NCI-H2227 (cell line): ENCODE data around the gene RFC1.
"Not testable (repeated sequence)": the region's sequence is repeated elsewhere in the genome, so short reads cannot be mapped to it uniquely, and the experiment has no call there.

Experiments used
- DNase-seq: peaks from one replicate; lab custom pipeline; 2025; ENCODE audit not compliant: unreplicated experiment; lab: John Stamatoyannopoulos, UW

The RFC1 gene

GRCh38 chr4:39312816-39313215 is 53.3 kb downstream of the RFC1 start:
- DNase-seq = peak; percentile 9

DNA sequence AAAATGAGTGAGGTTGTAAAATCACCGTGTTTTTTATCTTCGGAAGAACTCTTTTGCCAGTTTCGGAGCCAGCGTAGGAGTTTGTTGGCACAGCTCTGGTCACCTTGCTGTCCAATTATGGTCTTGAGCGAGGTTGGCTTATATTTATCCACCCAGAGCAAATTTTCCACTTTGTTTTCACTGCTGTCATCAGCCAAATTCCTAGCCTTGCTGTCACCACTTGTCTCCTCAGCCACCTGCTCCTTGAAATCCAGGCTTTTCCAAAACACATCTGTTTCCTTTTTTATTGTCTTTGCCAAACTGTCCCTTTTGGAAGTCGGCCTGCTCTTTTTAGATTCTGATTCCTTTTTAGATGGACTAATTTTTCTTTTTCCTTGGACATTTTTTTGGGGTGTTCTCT is 57.6 kb downstream of the RFC1 start:
- DNase-seq = no peak

DNA sequence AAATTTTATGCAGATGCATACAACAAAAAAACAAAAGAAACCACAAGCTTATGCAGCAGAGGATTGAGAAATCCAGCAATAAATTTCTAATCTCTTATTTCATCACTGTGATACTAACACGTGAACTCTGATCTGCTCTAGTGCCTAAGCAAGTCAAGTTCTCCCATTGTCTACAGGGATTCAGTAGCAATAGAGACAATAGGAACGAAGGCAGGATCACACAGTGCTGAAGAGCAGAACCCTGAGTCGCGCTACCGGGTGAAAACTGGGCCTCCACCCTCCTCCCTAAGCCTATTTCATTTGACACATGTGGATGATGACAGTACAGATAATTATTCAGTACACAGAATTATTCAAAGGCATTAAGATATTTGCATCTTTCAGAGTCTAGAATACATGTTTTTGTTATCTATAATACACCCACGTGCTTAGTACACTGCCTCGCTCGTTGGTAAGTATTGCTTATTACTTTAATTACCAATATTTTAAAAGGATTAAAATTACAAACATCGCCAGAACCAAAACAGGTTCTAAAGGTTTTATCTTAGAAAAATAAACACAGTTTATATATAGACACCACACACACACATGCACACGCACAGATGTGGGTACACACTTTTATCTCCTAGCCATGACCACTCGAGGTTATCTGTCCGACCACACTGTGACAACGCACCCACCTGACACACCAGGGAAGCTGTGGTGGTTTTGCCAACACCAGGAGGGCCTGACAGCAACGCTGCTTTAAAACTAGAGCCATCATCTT is 60.1 kb downstream of the RFC1 start:
- DNase-seq = no peak

GRCh38 chr4:39304651-39305050 is 61.5 kb downstream of the RFC1 start:
- no peak for DNase-seq

GRCh38 chr4:39303871-39304270 is 62.3 kb downstream of the RFC1 start:
- no peak for DNase-seq

DNA sequence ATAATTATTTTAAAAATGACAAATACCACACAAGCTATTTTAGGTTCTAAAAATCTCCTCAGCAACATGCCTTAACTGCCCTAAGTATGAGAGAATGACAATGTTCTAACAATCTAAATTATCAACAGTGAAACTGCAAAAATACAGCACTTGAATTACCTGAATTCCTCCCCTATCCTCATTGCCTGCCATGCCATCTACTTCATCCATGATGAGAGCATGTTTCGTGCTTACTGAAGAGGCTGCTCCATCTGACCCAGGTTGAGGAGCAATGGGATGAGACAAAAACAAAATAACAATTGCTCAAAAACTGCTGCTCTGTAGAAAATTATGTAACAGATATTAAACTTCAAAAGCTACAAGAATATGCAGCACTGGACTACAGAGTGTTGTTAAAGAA is 63.3 kb downstream of the RFC1 start:
- no peak for DNase-seq

DNA sequence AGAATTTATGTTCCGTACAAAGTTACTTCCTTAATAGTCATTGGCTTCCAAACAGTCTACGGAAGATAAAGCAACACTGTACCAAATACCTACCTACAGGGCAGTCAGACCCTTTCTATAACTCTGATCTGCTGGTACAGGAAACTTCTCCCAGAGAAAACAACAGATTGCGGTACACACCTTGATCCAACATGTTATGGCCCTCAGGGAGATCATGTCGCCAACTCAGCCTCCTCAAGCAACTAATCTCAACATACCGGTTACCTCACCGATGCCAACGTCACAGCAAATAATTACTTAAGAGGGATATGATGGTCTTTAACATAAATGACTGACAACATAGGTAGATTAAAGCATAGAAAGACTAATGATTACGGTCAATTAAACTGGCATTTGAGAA is 70.4 kb downstream of the RFC1 start:
- no peak for DNase-seq

DNA sequence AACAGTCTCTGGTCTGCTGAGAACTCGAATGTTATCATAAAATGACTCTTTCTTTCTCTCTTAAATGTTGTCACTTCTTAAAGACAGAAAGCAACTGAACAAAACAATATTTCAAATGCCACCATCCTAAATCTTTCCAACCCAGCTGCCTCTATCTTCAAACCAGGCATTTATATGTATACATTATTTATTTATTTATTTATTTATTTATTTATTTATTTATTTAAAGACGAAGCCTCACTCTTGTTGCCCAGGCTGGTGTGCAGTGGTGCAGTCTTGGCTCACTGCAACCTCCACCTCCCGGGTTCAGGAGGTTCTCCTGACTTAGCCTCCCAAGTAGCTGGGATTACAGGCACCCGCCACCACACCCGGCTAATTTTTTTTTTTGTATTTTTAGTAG is 73.7 kb downstream of the RFC1 start:
- DNase-seq = not testable (repeated sequence)

DNA sequence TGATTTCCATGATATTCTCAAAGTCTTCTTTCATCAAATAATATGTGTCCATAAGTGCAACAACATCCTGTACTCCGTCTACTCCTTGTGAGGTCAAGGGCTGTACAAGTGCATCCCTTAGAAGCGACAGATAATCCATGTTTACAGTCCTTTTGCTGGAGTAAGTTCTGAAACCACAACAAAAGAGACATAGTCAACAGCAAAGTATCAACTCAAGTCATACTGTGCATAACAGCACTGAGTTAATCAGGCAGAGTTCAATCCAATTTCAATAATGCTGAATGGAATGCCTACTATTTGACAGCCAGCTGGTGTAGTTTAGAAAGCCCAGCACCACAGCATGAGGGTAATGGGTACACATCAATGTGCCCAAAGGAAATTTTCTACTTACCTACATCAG is 74.5 kb downstream of the RFC1 start:
- no peak for DNase-seq

DNA sequence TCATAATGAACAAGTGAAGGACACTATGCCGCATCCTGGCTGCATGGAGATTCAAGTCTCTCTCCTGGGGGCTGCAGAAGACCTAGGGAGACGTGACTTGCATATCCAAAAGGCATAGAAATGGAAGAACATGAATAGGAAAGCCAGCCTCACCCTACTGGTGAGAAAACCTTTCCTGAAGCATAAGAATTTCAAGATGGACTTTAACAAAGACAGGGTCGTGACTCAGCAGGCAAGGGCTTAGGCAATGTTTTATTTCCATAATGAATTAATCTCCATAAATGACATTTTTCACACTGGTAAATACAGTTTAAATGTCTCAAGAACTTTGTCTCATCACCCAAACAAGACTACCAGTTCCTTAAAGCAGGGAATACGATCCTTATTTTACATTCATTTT is 78.9 kb downstream of the RFC1 start:
- DNase-seq = no peak

DNA sequence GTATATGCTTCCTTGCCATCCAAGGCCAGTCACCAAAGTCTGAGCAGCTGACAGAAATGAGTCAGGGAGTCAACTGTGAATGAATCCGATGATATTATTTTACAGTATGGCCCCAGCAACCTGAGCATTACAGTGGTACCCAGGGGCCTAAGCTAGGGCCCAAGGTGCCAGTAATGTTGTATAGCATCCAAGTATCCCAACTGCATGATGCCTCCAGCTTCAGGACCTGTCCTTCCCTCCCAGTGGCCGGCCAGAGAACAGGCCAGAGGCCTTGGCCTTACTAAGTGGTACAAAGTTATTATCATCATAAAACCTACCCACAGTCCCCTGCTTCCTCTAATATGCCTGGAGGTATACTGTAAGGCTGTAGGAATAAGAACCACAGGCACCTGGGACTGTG is 79.9 kb downstream of the RFC1 start:
- no peak for DNase-seq

DNA sequence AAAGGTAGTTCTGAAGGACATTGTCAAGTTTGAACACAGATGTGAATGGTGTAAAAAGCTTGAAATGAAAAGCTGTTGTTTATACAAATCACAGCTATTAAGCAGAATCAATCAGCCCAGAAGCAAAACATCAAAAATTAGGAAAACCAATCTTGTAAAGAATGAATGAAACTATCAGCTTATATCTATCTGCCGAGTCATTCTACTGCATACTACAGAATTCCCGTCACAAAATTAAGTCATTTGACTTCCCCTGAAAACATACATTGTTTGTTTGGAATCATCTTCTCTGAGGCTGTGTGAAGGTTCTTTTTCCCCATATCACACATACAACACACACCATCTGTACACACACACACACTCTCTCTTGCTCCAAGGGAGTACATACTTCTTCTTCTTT is 80.3 kb downstream of the RFC1 start:
- DNase-seq = no peak

- no peak for DNase-seq
Observed at GRCh38 chr4:39285111-39285795, 80.9 kb downstream of the RFC1 start.

- DNase-seq = no peak
Observed at GRCh38 chr4:39280770-39281169, 85.4 kb downstream of the RFC1 start.

GRCh38 chr4:39279416-39279815 is 86.7 kb downstream of the RFC1 start:
- DNase-seq = no peak

DNA sequence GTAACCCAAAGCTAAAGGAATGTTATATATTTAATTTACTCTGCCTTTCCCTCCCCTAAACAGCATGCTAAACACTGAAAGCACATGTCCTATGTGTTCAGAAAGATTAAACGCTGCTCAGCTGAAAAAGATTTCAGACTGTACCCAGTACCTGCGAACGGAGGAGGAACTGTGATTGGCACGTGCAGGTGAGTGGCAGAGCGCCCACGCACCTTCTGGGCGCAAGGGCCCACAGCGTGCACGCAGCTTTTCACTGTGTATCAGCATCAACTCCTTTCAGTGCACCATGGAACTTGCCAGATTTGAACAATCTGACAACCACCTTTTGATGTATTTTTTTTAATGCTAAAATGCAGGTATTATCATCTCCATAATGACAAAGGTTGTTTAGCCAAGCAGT is 87.7 kb downstream of the RFC1 start:
- no peak for DNase-seq

DNA sequence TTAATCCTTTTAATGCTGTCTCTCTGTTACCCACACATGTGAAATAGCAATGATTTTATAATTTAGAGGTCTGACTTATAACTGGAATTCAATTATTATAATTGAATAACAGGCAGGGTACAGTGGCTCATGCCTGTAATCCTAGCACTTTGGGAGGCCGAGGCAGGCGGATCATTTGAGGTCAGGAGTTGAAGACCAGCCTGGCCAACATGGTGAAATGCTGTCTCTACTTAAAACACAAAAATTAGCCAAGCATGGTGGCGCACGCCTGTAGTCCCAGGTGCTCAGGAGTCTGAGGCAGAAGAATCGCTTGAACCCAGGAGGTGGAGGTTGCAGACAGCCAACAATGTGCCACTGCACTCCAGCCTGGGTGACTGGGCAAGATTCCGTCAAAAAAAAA is 88.5 kb downstream of the RFC1 start:
- DNase-seq = not testable (repeated sequence)

DNA sequence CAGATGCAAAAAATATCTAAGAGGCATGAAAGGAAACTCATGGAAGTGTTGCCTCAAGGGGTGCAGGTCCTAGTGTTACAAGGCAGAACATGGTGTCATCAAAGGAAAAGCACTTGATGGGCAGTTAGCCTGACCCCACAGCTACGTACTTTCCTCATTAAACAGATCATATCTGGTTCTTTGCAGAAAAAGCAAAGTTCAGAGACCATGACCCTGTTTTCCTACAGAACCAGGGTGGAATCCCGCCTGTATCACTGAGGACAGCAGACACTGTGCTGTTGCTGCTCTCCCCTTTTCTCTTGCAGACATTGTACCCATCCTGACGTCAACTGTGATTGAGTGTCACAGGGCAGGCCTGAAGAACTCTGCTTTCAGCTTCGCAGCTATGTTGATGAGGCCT is 91.7 kb downstream of the RFC1 start:
- no peak for DNase-seq

GRCh38 chr4:39263895-39264294 is 102.3 kb downstream of the RFC1 start:
- peak; percentile 23 for DNase-seq

DNA sequence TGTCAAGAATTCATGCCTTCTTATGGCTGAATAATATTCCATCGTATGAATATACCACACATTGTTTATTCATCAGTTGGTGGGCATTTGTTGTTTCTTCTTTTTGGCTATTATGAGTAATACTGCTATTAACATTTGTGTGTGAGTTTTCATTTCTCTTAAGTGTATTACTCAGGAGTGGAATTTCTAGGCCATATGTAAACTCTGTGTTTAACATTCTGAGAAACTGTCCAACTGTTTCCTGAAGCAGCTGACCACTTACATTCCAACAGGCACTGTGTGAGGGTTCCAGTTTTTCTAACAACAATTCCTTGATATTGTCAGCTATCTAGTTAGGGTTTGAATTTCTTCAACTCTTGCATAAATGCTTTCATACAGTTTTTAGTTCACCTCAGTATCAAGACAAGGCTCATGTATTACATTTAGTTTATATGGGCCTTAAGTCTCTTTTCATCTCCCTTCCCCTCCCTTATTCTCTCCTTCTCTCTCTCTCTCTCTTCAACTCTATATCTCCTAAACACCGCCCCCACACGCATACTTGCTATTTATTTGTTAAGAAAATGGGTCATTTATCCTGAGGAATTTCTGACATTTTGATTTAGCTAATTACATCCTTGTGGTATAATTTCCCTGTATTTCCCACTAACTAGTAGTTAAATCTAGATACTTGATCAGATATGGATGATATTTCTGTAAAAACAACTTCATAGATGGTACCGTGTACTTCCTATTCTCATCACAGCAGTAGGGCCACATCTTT is 106.4 kb downstream of the RFC1 start:
- DNase-seq = no peak

GRCh38 chr4:39256436-39256835 is 109.7 kb downstream of the RFC1 start:
- DNase-seq = no peak

DNA sequence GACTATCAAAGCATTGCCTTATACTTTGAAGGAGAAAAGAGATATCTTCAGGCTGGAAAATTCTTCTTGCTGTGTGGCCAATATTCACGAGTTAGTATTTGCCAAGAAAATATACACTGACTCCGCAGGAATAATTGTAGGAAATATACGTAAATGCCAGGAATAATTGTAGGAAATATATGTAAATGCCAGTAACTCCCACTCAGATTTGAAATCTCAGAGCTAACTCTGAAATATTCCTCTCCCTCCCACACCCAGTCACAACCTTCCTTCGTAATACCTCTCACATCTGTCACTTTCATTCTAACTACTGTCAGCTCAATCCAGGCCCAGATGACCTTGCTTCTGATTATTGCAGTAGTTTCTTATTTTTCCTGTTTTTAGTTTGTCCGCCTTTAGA is 110.3 kb downstream of the RFC1 start:
- no peak for DNase-seq
